ENCODE measurements around the gene NRIP3.
A peak's percentile ranks its signal among the peaks of the same experiment; 100 is the strongest.
"Not testable (repeated sequence)": the region's sequence is repeated elsewhere in the genome, so short reads cannot be mapped to it uniquely, and the experiment has no call there.

NRIP3 gene

GRCh38 chr11:9016916-9017642 is 13.3 kb upstream of the NRIP3 start:
- Histone ChIP-seq H3K36me3 (ENCODE audit: control insufficient read depth, insufficient read depth, low read length) (no peaks in the 10 kb centered on the region), H3K9me3 (ENCODE audit: control insufficient read depth, low read length) (no peaks in the 10 kb centered on the region), H3K4me3 (ENCODE audit: extremely low read depth, insufficient read depth, low read length, poor library complexity, severe bottlenecking) (no peak overlapping the region), H3K27ac (ENCODE audit: low read depth, low read length, severe bottlenecking) (no peak overlapping the region), H3K4me1 (ENCODE audit: control insufficient read depth, insufficient read depth, low read length, poor library complexity, severe bottlenecking) (no peaks in the 10 kb centered on the region)
- WGBS, 2 experiments (ENCODE audit: insufficient coverage in 2 of 2): 88 to 95% methylated on average over 4 to 5 of the region's 6 CpGs

GRCh38 chr11:9015677-9016076 is 11.9 kb upstream of the NRIP3 start:
- WGBS, 2 experiments (ENCODE audit: insufficient coverage in 2 of 2): 7 to 19% methylated on average over 3 to 4 of the region's 4 CpGs

GRCh38 chr11:9014826-9015225 is 11.0 kb upstream of the NRIP3 start:
- no peaks in the 10 kb centered on the region for H3K4me1 ChIP-seq (ENCODE audit: control insufficient read depth, insufficient read depth, low read length, poor library complexity, severe bottlenecking)
- WGBS, 2 experiments (ENCODE audit: insufficient coverage in 2 of 2): 100% methylated on average over 2 of the region's 3 CpGs

More at GRCh38 chr11:9015677-9016076, 11.9 kb upstream of the NRIP3 start:
- Histone ChIP-seq H3K4me1 (ENCODE audit: control insufficient read depth, insufficient read depth, low read length, poor library complexity, severe bottlenecking) (no peaks in the 10 kb centered on the region), H3K36me3 (ENCODE audit: control insufficient read depth, insufficient read depth, low read length) (no peaks in the 10 kb centered on the region), H3K9me3 (ENCODE audit: control insufficient read depth, low read length) (no peaks in the 10 kb centered on the region), H3K4me3 (ENCODE audit: extremely low read depth, insufficient read depth, low read length, poor library complexity, severe bottlenecking) (no peak overlapping the region), H3K27ac (ENCODE audit: low read depth, low read length, severe bottlenecking) (no peak overlapping the region)

GRCh38 chr11:9013373-9013772 is 9.6 kb upstream of the NRIP3 start:
- Histone ChIP-seq H3K4me1 (ENCODE audit: control insufficient read depth, insufficient read depth, low read length, poor library complexity, severe bottlenecking) (no peaks in the 10 kb centered on the region), H3K9me3 (ENCODE audit: control insufficient read depth, low read length) (no peaks in the 10 kb centered on the region), H3K36me3 (ENCODE audit: control insufficient read depth, insufficient read depth, low read length) (no peaks in the 10 kb centered on the region), H3K27ac (ENCODE audit: low read depth, low read length, severe bottlenecking) (no peak overlapping the region), H3K4me3 (ENCODE audit: extremely low read depth, insufficient read depth, low read length, poor library complexity, severe bottlenecking) (no peak overlapping the region)
- 89 to 96% methylated on average over 4 of the region's 4 CpGs for WGBS, 2 experiments (ENCODE audit: insufficient coverage in 2 of 2)

More at GRCh38 chr11:9014826-9015225, 11.0 kb upstream of the NRIP3 start:
- Histone ChIP-seq H3K4me3 (ENCODE audit: extremely low read depth, insufficient read depth, low read length, poor library complexity, severe bottlenecking) (no peak overlapping the region), H3K27ac (ENCODE audit: low read depth, low read length, severe bottlenecking) (no peak overlapping the region), H3K36me3 (ENCODE audit: control insufficient read depth, insufficient read depth, low read length) (no peaks in the 10 kb centered on the region), H3K9me3 (ENCODE audit: control insufficient read depth, low read length) (no peaks in the 10 kb centered on the region)

GRCh38 chr11:9009538-9009937 is 5.7 kb upstream of the NRIP3 start:
- not testable (repeated sequence) for H3K4me1 ChIP-seq (ENCODE audit: control insufficient read depth, insufficient read depth, low read length, poor library complexity, severe bottlenecking); H3K27ac ChIP-seq (ENCODE audit: low read depth, low read length, severe bottlenecking); H3K36me3 ChIP-seq (ENCODE audit: control insufficient read depth, insufficient read depth, low read length); H3K9me3 ChIP-seq (ENCODE audit: control insufficient read depth, low read length); H3K4me3 ChIP-seq (ENCODE audit: extremely low read depth, insufficient read depth, low read length, poor library complexity, severe bottlenecking)
- no CpG with 5 or more reads among the region's 1 CpG for WGBS, 2 experiments (ENCODE audit: insufficient coverage in 2 of 2)

GRCh38 chr11:9008661-9009060 is 4.9 kb upstream of the NRIP3 start:
- Histone ChIP-seq H3K4me3 (ENCODE audit: extremely low read depth, insufficient read depth, low read length, poor library complexity, severe bottlenecking) (no peak overlapping the region), H3K9me3 (ENCODE audit: control insufficient read depth, low read length) (no peaks in the 10 kb centered on the region), H3K36me3 (ENCODE audit: control insufficient read depth, insufficient read depth, low read length) (no peaks in the 10 kb centered on the region), H3K27ac (ENCODE audit: low read depth, low read length, severe bottlenecking) (no peak overlapping the region), H3K4me1 (ENCODE audit: control insufficient read depth, insufficient read depth, low read length, poor library complexity, severe bottlenecking) (peaks cover 4% of the 10 kb centered on the region)
- 80% methylated on average over 1 of the region's 1 CpG; no CpG with 5 or more reads in 1 of the 2 experiments for WGBS, 2 experiments (ENCODE audit: insufficient coverage in 2 of 2)

- no peaks in the 10 kb centered on the region for H3K9me3 ChIP-seq (ENCODE audit: control insufficient read depth, low read length)
- H3K4me3 ChIP-seq (ENCODE audit: extremely low read depth, insufficient read depth, low read length, poor library complexity, severe bottlenecking): no peak overlapping the region
- no peaks in the 10 kb centered on the region for H3K36me3 ChIP-seq (ENCODE audit: control insufficient read depth, insufficient read depth, low read length)
- H3K4me1 ChIP-seq (ENCODE audit: control insufficient read depth, insufficient read depth, low read length, poor library complexity, severe bottlenecking): peaks cover 7% of the 10 kb centered on the region
- 75 to 81% methylated on average over 2 to 3 of the region's 3 CpGs for WGBS, 2 experiments (ENCODE audit: insufficient coverage in 2 of 2)
- H3K27ac ChIP-seq (ENCODE audit: low read depth, low read length, severe bottlenecking): no peak overlapping the region
These were observed 4.3 kb upstream of the NRIP3 start for GRCh38 chr11:9008011-9008550.

GRCh38 chr11:9005087-9005486 is 1.3 kb upstream of the NRIP3 start:
- peaks cover 30% of the 10 kb centered on the region for H3K4me1 ChIP-seq (ENCODE audit: control insufficient read depth, insufficient read depth, low read length, poor library complexity, severe bottlenecking)
- H3K36me3 ChIP-seq (ENCODE audit: control insufficient read depth, insufficient read depth, low read length): no peaks in the 10 kb centered on the region
- no peak overlapping the region for H3K4me3 ChIP-seq (ENCODE audit: extremely low read depth, insufficient read depth, low read length, poor library complexity, severe bottlenecking)
- 82 to 91% methylated on average over 4 of the region's 4 CpGs for WGBS, 2 experiments (ENCODE audit: insufficient coverage in 2 of 2)
- H3K9me3 ChIP-seq (ENCODE audit: control insufficient read depth, low read length): no peaks in the 10 kb centered on the region
- H3K27ac ChIP-seq (ENCODE audit: low read depth, low read length, severe bottlenecking): no peak overlapping the region

GRCh38 chr11:9004183-9004926 is 554 bp upstream of the NRIP3 start:
- 3 to 4% methylated on average over 54 to 58 of the region's 69 CpGs for WGBS, 2 experiments (ENCODE audit: insufficient coverage in 2 of 2)
- Histone ChIP-seq H3K36me3 (ENCODE audit: control insufficient read depth, insufficient read depth, low read length) (no peaks in the 10 kb centered on the region), H3K4me3 (ENCODE audit: extremely low read depth, insufficient read depth, low read length, poor library complexity, severe bottlenecking) (peak overlapping the region; percentile 44)

GRCh38 chr11:9002920-9003572 is 755 bp downstream of the NRIP3 start:
- Histone ChIP-seq H3K27ac (ENCODE audit: low read depth, low read length, severe bottlenecking) (no peak overlapping the region), H3K4me1 (ENCODE audit: control insufficient read depth, insufficient read depth, low read length, poor library complexity, severe bottlenecking) (peaks cover 30% of the 10 kb centered on the region), H3K4me3 (ENCODE audit: extremely low read depth, insufficient read depth, low read length, poor library complexity, severe bottlenecking) (peak overlapping the region; percentile 44), H3K9me3 (ENCODE audit: control insufficient read depth, low read length) (no peaks in the 10 kb centered on the region), H3K36me3 (ENCODE audit: control insufficient read depth, insufficient read depth, low read length) (no peaks in the 10 kb centered on the region)
- 2 to 13% methylated on average over 5 to 6 of the region's 8 CpGs for WGBS, 2 experiments (ENCODE audit: insufficient coverage in 2 of 2)

More at GRCh38 chr11:9004183-9004926, 554 bp upstream of the NRIP3 start:
- Histone ChIP-seq H3K4me1 (ENCODE audit: control insufficient read depth, insufficient read depth, low read length, poor library complexity, severe bottlenecking) (peaks cover 30% of the 10 kb centered on the region), H3K27ac (ENCODE audit: low read depth, low read length, severe bottlenecking) (no peak overlapping the region), H3K9me3 (ENCODE audit: control insufficient read depth, low read length) (no peaks in the 10 kb centered on the region)
